Liver (tissue), 9 donors: ENCODE measurements around the gene NHS. TPM values are rescaled to one million over a fixed set of nuclear protein-coding genes. Genes with fewer than 3 reads are reported as not detected.

Source experiments
- DNase-seq: peaks from one replicate; pipeline ENCODE4 v3.0.0-alpha.2; 2017; ENCODE audit warnings: low spot score
- H3K27ac ChIP-seq, 2 donors: one replicate each; pipeline ENCODE4 v1.7.0; 2013; ENCODE audit warnings: inconsistent platforms in 2 of 2, low read length in 2 of 2, control low read depth in 1 of 2, low read depth in 1 of 2, mild to moderate bottlenecking in 1 of 2
- H3K27me3 ChIP-seq, 4 donors: one replicate each; pipeline versions ENCODE4 v1.6.1 to v1.7.0; 2013; ENCODE audit warnings: low read length in 3 of 4, inconsistent platforms in 1 of 4, mild to moderate bottlenecking in 1 of 4, moderate library complexity in 1 of 4; ENCODE audit not compliant: control insufficient read depth in 4 of 4, insufficient read depth in 4 of 4
- H3K36me3 ChIP-seq, 4 donors: one replicate each; pipeline versions ENCODE4 v1.6.1 to v1.7.0; 2013; ENCODE audit warnings: low read length in 3 of 4, mild to moderate bottlenecking in 3 of 4, low read depth in 1 of 4, moderate library complexity in 1 of 4; ENCODE audit not compliant: control insufficient read depth in 4 of 4, insufficient read depth in 3 of 4
- H3K4me1 ChIP-seq, 4 donors: one replicate each; pipeline versions ENCODE4 v1.6.1 to v1.7.0; 2013; ENCODE audit warnings: low read length in 3 of 4, mild to moderate bottlenecking in 3 of 4, moderate library complexity in 1 of 4; ENCODE audit not compliant: control insufficient read depth in 4 of 4, insufficient read depth in 4 of 4
- H3K4me3 ChIP-seq, 3 donors: one replicate each; pipeline versions ENCODE4 v1.6.1 to v1.7.0; 2013; ENCODE audit warnings: low read length in 3 of 3, control low read depth in 1 of 3, low read depth in 1 of 3, mild to moderate bottlenecking in 1 of 3
- H3K9ac ChIP-seq, 2 donors: one replicate each; pipeline ENCODE4 v1.7.0; 2013; ENCODE audit warnings: low read length in 2 of 2, mild to moderate bottlenecking in 2 of 2, moderate library complexity in 2 of 2, control low read depth in 1 of 2, low read depth in 1 of 2
- H3K9me3 ChIP-seq, 4 donors: one replicate each; pipeline versions ENCODE4 v1.6.1 to v1.7.0; 2013; ENCODE audit warnings: low read length in 3 of 4; ENCODE audit not compliant: control insufficient read depth in 4 of 4
- EGR1 ChIP-seq, 2 donors: IDR thresholded peaks; 2 replicates each; pipeline ENCODE4 v1.6.1; 2016 to 2018; ENCODE audit warnings: antibody characterized with exemption in 2 of 2, low read depth in 2 of 2
- FOXA1 ChIP-seq: IDR thresholded peaks from 2 replicates; pipeline ENCODE4 v1.6.1; 2016; ENCODE audit warnings: antibody characterized with exemption
- FOXA2 ChIP-seq: IDR thresholded peaks from 2 replicates; pipeline ENCODE4 v1.6.1; 2016; ENCODE audit warnings: antibody characterized with exemption
- GABPA ChIP-seq, 2 donors: IDR thresholded peaks in 1 of 2; conservative IDR thresholded peaks in 1 of 2; 2 replicates each; pipeline ENCODE4 v1.6.1; 2016; ENCODE audit warnings: antibody characterized with exemption in 2 of 2, mild to moderate bottlenecking in 1 of 2, moderate library complexity in 1 of 2
- HNF4A ChIP-seq, 2 donors: conservative IDR thresholded peaks; 2 replicates each; pipeline ENCODE4 v1.6.1; 2016; ENCODE audit warnings: antibody characterized with exemption in 2 of 2, mild to moderate bottlenecking in 2 of 2
- HNF4G ChIP-seq: IDR thresholded peaks from 2 replicates; pipeline ENCODE4 v1.6.1; 2016; ENCODE audit warnings: antibody characterized with exemption
- JUND ChIP-seq, 2 donors: IDR thresholded peaks; 2 replicates each; pipeline ENCODE4 v1.6.1; 2016; ENCODE audit warnings: antibody characterized with exemption in 2 of 2
- NR2F2 ChIP-seq: IDR thresholded peaks from 2 replicates; pipeline ENCODE4 v1.6.1; 2016; ENCODE audit warnings: antibody characterized with exemption
- RAD21 ChIP-seq, 2 donors: IDR thresholded peaks; 2 replicates each; pipeline ENCODE4 v1.6.1; 2016; ENCODE audit warnings: antibody characterized with exemption in 2 of 2, mild to moderate bottlenecking in 2 of 2
- SP1 ChIP-seq: IDR thresholded peaks from 2 replicates; pipeline ENCODE4 v1.6.1; 2018; ENCODE audit warnings: antibody characterized with exemption, mild to moderate bottlenecking
- TAF1 ChIP-seq: conservative IDR thresholded peaks from 2 replicates; pipeline ENCODE4 v1.6.1; 2016; ENCODE audit warnings: antibody characterized with exemption, mild to moderate bottlenecking
- YY1 ChIP-seq: IDR thresholded peaks from 2 replicates; pipeline ENCODE4 v1.6.1; 2016; ENCODE audit warnings: antibody characterized with exemption, mild to moderate bottlenecking
- WGBS: extraction: QIAGEN DNeasy Blood & Tissue Kit; methylation state at CpG from one replicate; pipeline ENCODE4 v1.1.7; 2013; 5-methylcytosine and 5-hydroxymethylcytosine counted together
- polyA plus RNA-seq, 2 donors: library from polyadenylated mRNA; stranded (reverse) in 1 of 2; unstranded in 1 of 2; fragments of 200-250 nt in 1 of 2; fragments of >200 nt in 1 of 2; fragmentation: Nextera tagmentation in 1 of 2; extraction: Ambion mirVana in 1 of 2; gene quantifications; one replicate each; pipeline versions ENCODE4 v1.2.1 to v1.2.3, GENCODE V29; 2013 to 2015
- total RNA-seq, 2 donors: library from RNA; depleted of rRNA; stranded (reverse); fragments of >200 nt; gene quantifications; one replicate each; pipeline ENCODE4 v1.2.3, GENCODE V29; 2014
- TF ChIP-seq, protein P1 (sequence below): fragments of 150-350 bp; IDR thresholded peaks from 2 replicates; pipeline ENCODE4 v1.5.1; 2017; ENCODE audit warnings: improper control_type of control experiment, low read depth, low read length; ENCODE audit not compliant: missing input control
- TF ChIP-seq, protein P2 (sequence below): IDR thresholded peaks from 2 replicates; pipeline ENCODE4 v1.6.1; 2016; ENCODE audit warnings: antibody characterized with exemption, mild to moderate bottlenecking
- TF ChIP-seq, protein P3 (sequence below): IDR thresholded peaks from 2 replicates; pipeline ENCODE4 v1.6.1; 2016; ENCODE audit warnings: antibody characterized with exemption
- TF ChIP-seq, protein P4 (sequence below): IDR thresholded peaks from 2 replicates; pipeline ENCODE4 v1.6.1; 2016; ENCODE audit warnings: antibody characterized with exemption
- donor health status: healthy.
- donor health status: healthy.
- donor health status: healthy.
- donor health status: healthy.
- donor health status: healthy.

The NHS gene
- total and polyA plus RNA-seq, 4 donors = 0.03 to 0.17 (median 0.10) TPM

DNA sequence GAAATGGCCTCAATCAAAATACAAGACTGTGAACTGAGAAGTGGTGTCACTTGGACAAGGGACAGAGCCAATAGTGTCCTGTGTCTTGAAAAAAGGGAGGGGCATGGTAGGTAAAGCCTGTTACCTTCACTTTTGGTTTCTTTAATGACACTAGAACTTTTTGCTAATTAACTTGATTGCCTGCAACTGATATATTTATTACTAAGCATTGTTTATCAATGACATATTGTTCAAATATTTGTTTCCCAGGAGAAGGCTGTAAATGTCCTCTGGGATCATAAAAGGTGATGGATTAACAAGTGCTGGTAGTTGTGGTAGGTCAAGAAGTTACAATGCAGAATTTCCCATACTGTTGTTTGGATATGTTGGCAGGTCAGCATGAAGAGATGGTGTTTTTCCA is 268.5 kb downstream of the NHS start:
- Histone ChIP-seq H3K9me3 (no peaks in the 10 kb centered on the region), H3K27me3 (no peaks in the 10 kb centered on the region), H3K27ac (no peak overlapping the region), H3K4me1 (no peaks in the 10 kb centered on the region), H3K9ac (no peak overlapping the region), H3K36me3 (no peaks in the 10 kb centered on the region), H3K4me3 (no peak overlapping the region)
- TF ChIP-seq EGR1 (IDR thresholded peaks at IDR 0.05; ENCODE audit: low read depth in 2 of 2) (no peak), HNF4G (no peak), SP1 (no peak), TAF1 (no peak), HNF4A (conservative IDR thresholded peaks at IDR 0.05) (no peak), YY1 (no peak), GABPA (IDR thresholded peaks at IDR 0.05 in 1 of 2, conservative IDR thresholded peaks at IDR 0.05 in 1 of 2) (no peak), FOXA2 (no peak), NR2F2 (no peak), RAD21 (IDR thresholded peaks at IDR 0.05) (no peak), JUND (IDR thresholded peaks at IDR 0.05) (no peak), FOXA1 (no peak)
- TF ChIP-seq, protein P1, sequence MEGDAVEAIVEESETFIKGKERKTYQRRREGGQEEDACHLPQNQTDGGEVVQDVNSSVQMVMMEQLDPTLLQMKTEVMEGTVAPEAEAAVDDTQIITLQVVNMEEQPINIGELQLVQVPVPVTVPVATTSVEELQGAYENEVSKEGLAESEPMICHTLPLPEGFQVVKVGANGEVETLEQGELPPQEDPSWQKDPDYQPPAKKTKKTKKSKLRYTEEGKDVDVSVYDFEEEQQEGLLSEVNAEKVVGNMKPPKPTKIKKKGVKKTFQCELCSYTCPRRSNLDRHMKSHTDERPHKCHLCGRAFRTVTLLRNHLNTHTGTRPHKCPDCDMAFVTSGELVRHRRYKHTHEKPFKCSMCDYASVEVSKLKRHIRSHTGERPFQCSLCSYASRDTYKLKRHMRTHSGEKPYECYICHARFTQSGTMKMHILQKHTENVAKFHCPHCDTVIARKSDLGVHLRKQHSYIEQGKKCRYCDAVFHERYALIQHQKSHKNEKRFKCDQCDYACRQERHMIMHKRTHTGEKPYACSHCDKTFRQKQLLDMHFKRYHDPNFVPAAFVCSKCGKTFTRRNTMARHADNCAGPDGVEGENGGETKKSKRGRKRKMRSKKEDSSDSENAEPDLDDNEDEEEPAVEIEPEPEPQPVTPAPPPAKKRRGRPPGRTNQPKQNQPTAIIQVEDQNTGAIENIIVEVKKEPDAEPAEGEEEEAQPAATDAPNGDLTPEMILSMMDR = no peak
- TF ChIP-seq, protein P2, sequence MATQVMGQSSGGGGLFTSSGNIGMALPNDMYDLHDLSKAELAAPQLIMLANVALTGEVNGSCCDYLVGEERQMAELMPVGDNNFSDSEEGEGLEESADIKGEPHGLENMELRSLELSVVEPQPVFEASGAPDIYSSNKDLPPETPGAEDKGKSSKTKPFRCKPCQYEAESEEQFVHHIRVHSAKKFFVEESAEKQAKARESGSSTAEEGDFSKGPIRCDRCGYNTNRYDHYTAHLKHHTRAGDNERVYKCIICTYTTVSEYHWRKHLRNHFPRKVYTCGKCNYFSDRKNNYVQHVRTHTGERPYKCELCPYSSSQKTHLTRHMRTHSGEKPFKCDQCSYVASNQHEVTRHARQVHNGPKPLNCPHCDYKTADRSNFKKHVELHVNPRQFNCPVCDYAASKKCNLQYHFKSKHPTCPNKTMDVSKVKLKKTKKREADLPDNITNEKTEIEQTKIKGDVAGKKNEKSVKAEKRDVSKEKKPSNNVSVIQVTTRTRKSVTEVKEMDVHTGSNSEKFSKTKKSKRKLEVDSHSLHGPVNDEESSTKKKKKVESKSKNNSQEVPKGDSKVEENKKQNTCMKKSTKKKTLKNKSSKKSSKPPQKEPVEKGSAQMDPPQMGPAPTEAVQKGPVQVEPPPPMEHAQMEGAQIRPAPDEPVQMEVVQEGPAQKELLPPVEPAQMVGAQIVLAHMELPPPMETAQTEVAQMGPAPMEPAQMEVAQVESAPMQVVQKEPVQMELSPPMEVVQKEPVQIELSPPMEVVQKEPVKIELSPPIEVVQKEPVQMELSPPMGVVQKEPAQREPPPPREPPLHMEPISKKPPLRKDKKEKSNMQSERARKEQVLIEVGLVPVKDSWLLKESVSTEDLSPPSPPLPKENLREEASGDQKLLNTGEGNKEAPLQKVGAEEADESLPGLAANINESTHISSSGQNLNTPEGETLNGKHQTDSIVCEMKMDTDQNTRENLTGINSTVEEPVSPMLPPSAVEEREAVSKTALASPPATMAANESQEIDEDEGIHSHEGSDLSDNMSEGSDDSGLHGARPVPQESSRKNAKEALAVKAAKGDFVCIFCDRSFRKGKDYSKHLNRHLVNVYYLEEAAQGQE = no peak
- TF ChIP-seq, protein P3, sequence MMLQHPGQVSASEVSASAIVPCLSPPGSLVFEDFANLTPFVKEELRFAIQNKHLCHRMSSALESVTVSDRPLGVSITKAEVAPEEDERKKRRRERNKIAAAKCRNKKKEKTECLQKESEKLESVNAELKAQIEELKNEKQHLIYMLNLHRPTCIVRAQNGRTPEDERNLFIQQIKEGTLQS = no peak
- TF ChIP-seq, protein P4, sequence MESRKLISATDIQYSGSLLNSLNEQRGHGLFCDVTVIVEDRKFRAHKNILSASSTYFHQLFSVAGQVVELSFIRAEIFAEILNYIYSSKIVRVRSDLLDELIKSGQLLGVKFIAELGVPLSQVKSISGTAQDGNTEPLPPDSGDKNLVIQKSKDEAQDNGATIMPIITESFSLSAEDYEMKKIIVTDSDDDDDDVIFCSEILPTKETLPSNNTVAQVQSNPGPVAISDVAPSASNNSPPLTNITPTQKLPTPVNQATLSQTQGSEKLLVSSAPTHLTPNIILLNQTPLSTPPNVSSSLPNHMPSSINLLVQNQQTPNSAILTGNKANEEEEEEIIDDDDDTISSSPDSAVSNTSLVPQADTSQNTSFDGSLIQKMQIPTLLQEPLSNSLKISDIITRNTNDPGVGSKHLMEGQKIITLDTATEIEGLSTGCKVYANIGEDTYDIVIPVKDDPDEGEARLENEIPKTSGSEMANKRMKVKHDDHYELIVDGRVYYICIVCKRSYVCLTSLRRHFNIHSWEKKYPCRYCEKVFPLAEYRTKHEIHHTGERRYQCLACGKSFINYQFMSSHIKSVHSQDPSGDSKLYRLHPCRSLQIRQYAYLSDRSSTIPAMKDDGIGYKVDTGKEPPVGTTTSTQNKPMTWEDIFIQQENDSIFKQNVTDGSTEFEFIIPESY = no peak
- DNase-seq = no peak

DNA sequence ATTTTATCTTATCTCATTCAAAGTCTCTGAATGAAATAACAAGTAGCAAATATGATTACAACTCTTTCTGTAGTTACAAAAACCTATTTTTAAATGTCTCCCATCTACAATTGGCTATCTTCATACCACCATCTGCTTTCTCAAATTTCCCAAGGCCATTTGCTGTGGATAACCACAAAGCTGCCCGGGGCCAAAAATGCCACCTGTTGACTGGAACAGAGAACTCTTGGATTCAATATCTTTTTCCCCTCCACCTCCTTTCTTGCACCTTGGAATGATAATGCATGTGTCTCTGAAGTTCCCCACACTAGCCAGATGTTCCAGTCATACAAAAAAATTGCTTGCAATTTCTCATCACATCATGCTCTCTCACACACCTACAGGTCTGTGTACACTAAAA is 269.0 kb downstream of the NHS start:
- Histone ChIP-seq H3K9me3 (no peaks in the 10 kb centered on the region), H3K9ac (no peak overlapping the region), H3K27ac (no peak overlapping the region), H3K4me1 (no peaks in the 10 kb centered on the region), H3K27me3 (no peaks in the 10 kb centered on the region), H3K36me3 (no peaks in the 10 kb centered on the region), H3K4me3 (no peak overlapping the region)
- DNase-seq = no peak
- TF ChIP-seq GABPA (IDR thresholded peaks at IDR 0.05 in 1 of 2, conservative IDR thresholded peaks at IDR 0.05 in 1 of 2) (no peak), SP1 (no peak), YY1 (no peak), EGR1 (IDR thresholded peaks at IDR 0.05; ENCODE audit: low read depth in 2 of 2) (no peak), FOXA2 (no peak)
- TF ChIP-seq, protein P2 = no peak
- TF ChIP-seq, protein P4 = no peak
- TF ChIP-seq, protein P1 = no peak
- WGBS = 97% methylated on average over 1 of the region's 1 CpG
